GM19240 (cell line): ENCODE results near the gene DIS3L2.

Experiments
- DNase-seq: peaks from one replicate; pipeline ENCODE4 v3.0.0; 2011; ENCODE audit warnings: low spot score; ENCODE audit not compliant: insufficient read length

Gene DIS3L2

DNA sequence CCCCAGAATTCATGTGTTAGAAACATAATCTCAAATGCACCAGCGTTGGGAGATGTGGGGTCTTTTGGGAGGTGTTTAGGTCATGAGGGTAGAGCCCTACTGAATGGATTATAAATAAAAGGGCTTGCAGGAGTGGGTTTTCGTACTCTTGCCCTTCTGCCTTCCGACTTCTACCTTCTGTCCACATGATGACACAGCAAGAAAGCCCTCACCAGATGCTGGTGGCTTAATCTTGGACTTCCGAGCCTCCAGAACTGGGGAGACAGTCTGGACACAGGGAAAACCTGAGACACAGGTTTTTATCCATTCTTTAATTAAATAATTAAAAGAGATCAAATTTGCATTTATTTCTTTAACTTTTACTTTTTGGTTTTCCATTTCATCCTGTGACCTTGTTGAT, 87.8 kb downstream of the DIS3L2 start:
- no peak for DNase-seq

DNA sequence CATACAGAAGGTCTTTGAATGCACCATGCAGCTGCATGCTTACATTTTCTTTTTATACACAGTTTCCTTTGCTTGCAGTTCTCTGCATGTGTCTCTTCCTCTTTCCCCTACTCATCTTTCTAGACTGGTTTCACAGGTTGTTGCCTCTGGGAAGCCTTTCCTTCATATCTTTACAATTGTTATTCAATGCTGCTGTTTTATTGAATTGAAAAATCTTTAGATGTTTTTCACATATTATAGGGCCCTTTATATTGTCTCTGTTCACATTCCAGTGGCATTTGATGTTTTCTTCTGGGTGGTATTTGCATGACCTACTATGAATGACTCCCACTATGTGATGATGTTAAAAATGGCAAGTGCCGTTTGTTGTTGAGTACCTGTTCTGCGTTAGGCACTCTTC, 91.1 kb downstream of the DIS3L2 start:
- DNase-seq, result no peak

DNA sequence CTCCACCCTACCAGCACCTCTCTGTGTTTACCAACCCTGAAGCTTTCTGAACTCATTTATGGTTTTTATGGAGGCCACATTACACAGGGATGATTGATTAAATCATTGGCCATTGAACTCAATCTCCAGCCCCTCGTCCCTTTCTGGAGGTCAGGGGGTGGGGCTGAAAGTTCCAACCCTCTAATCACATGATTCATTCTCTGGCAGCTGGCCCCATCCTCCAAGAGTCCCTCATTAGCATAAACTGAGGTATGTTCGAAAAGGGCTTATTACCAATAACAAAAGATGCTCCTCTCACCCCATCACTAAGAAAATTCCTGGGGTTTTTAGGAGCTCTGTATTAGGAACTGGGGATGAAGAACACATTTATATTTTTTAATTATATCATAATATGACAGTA, 92.3 kb downstream of the DIS3L2 start:
- DNase-seq, result no peak

DNA sequence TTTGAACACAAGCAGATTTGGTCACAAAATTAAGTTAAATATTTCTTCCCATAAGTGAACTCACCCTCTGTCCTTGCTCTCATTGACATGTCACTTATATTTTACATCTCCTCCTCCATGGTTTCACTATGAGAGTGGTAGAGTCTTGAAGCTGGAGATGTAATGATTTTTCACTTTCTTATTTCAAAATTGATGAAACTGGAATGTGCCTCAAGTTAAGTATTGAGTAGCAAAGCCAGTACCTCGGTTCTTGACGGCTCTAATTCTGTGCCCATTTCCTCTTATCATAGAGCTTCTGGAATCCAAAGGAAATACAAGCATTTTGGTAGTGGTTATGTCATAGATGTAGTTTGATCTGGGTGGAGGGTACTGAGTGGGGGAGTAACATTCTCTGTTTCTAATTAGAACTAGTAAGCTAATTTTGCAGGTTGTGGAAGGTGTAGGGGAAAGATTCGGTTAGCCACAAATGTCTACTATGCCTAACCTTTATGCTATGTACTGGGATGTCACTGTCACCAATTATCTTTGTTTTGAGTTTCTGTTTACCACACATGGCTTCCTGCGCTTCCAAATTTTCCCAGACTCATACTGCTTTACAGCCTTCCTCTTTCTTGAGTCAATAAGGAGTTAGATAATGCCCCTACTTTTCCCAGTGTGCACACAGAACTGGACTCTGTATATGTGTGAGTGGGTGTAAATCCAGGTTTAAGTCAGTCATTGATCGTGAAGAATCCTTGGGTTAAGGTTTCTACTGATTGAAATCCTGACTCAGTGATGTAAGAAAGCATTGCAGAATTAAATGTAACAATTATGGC, 96.8 kb downstream of the DIS3L2 start:
- DNase-seq, result no peak

DNA sequence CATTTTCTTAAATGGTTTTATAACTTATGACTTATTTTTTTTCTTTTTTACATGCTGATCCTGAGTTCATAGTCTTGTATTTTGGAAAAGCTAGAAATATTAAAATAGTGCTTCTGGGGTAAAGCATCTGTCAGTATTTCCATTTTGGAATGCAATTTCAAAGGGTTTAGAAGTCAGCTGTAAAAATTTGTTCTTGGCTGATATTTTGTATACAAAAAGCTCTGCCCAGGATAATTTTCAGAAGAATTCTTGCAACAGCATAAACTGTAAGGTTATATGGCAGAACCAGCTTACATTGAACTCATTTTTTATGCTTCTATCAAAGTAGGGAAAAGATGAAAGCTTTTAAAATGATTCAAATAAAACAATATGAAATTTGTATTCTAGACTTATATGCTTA, 97.4 kb downstream of the DIS3L2 start:
- DNase-seq, result no peak

DNA sequence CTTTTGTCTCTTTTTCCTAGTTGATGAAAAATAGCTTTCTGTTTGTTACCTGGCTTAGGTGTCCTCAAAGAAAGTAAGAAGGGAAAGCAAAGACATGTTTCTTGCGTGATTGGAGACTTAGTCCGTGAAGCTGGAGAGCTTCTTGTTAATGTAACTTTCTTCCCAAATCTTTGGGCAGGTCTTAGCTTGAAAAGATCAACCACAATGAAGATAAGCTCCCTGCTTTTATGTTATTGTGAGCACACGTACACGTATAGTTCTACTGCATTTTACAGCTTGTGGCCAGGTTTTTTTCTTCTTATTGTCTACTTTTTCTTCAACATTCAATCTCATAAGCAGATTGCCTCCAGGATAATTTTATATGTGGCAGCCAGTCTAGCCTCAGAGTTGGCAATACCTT, 99.8 kb downstream of the DIS3L2 start:
- no peak for DNase-seq

DNA sequence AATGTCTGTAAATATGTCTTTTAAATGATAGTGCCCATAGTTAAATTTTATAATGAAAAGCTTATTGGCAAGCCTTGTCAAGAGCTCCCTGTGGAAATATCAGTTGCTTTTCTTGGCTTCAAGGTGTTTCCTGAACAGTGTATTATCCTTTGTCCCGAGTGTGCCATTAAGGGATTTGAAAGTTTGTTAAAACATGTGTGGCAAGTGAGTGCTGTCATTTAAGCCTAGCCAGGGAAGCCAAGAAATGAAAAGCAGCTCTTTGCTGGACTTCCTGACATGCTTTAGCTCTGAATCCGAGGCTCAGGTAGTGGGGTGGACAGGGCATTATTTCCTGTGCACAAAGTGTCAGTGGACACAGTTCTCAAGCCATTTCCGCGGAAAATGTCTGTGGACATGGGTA, 111.5 kb downstream of the DIS3L2 start:
- no peak for DNase-seq

DNA sequence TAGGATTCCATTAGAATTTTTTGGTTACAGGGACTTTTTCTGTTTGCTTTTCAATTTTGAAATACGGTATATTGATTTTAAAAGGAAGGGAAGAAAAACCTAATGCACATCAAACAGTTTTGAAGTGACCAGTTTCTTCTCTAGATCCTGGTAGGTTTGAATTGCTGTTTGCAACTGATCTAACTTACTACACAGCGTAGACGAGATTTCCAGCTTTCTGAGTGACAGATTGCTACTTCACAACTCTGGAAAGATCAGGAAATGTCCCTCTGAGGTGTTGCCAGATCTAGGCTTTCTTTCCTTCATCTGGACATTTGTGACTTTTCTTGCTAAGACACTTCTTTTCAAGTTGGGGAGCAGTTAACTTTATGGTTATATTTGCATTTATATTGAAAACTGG, 112.2 kb downstream of the DIS3L2 start:
- no peak for DNase-seq

DNA sequence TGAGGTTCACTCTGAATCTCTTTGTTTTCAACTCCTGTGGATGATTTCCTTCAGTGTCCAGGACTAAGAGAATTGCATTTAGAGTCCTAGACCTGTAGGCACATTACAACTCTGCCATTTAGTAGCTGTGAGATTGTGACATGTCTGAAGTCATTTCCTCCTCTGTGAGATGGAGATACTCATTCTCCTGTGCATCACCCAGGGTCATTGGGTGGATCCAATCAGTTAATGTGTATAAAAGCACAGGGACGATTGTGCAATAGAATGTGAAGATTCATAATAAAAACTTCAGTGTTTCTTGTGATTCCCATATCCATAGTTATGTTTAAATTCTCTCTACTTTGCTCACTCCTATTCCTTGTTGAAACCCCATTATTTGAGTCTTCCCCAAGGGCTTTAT, 113.6 kb downstream of the DIS3L2 start:
- no peak for DNase-seq

DNA sequence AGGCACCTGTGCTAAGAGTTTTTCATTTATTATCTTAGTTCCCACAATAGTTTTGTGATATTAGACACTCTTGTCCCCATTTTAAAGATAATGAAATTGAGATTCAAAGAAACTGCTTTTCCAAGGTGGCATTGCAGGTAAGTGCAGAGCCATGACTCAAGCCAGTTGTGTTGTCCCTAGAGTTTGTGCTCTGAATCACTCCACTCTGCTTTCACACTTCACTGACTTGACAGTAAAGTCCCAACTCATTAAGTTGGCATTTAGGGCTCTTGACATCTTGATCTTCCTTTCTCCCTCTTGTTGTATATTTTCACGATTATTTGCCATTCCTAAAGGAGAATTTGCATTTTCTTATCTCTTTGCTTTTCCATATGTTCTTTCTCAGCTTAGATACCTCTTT, 114.3 kb downstream of the DIS3L2 start:
- DNase-seq, result no peak

DNA sequence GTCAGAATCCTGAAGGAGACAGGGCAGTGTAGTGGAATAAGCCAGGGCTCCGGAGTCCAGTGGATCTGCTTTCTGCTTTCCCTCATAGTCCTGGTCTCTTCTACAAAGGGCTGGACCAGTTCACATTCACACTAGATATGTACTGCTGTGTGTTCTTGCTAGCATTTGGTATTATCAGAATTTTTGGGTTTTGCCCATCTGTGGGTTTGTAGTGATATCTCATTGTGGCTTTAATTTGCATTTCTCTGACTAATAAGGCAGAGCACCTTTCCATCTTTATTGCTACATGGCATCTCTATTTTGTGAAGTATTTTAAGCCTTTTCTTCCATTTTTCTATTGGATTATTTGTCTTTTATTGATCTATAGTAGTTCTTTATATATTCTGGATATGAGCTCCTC, 114.8 kb downstream of the DIS3L2 start:
- no peak for DNase-seq

DNA sequence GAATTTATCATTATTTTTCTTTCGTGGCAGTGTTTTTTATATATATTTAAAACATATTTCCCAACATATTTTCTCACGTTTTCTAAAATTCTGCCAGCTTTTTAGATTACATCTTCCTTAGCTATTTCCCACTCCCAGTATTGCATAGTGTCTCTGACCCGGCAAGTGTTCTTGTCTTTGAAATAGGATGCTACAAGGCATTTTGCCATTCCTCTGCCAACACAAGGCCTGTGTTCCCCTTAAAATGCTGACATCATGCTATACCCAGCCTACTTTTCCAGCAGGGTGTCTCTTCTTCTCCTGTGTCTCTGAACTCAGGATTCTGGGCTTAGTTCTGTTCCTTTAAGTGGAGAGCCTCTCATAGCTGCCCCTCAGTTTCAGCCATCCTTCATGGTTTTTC, 115.2 kb downstream of the DIS3L2 start:
- no peak for DNase-seq

DNA sequence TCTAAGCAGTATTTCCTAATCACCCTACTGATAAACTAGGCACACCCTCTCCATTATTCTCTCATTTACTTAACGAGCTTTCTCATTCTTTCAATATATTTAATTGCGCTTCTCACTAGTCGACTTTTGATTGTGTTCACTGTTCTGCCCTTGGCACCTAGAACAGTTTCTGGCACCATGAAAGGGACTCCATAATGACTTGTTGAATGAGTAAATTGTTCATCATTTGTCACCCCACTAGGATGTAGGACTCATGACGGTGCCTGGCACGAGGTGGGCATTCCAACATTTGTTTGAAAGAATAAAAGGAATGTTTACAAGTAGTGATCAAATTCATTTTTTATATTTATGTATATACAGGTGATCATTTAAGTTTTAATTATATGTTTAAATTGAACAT, 123.7 kb downstream of the DIS3L2 start:
- no peak for DNase-seq

DNA sequence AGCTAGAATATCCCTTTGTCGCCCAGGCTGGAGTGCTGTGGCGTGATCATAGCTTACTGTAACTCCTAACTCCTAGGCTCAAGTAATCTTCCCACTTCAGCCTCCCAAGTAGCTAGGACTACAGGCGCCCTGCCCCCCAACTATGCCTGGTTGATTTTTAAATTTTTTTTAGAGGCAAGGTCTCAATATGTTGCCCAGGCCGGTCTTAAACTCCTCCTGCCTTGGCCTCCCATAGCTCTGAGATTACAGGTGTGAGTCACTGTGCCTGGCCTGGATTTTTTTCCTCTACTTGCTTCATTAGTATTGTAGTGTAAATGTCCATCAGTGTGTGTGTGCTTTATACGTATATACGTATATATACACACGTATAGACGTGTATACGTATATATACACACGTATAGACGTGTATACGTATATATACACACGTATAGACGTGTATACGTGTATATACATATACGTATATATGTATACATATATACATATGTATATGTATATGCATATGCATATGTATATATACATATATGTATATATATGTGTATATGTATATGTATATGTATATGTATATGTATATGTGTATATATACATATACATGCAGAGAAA, 124.4 kb downstream of the DIS3L2 start:
- no peak for DNase-seq

DNA sequence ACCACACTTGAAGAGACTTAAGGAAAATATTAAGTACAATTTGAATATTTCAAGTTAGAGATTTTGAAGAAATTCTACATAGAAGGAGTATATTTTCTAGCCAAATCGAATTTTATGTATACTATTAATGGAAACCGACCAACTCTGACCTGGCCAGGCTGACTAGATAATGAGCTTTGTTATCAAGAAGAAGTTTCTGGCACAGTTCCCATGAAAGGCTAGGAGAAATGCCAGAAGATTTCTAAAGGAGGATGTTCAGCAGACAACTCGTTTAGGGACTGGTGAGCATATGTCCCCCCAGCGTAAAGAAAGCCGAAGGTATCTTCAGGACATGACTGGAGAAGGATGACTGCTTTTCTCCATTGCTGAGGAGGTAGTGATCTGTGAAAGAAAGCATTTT, 127.3 kb downstream of the DIS3L2 start:
- no peak for DNase-seq

DNA sequence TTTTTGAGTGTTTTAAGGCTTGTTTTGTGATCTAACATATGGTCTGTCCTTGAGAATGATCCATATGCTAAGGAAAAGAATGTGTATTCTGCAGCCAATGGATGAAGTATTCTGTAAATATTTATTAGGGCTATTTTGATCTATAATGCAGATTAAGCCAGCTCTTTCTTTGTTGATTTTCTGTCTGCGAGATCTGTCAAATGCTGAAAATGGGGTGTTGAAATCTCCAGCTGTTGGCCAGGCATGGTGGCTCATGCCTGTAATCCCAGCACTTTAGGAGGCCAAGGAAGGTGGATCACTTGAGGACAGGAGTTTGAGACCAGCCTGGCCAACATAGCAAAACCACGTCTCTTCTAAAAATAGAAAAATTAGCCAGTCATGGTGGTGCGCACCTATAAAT, 132.7 kb downstream of the DIS3L2 start:
- no peak for DNase-seq

DNA sequence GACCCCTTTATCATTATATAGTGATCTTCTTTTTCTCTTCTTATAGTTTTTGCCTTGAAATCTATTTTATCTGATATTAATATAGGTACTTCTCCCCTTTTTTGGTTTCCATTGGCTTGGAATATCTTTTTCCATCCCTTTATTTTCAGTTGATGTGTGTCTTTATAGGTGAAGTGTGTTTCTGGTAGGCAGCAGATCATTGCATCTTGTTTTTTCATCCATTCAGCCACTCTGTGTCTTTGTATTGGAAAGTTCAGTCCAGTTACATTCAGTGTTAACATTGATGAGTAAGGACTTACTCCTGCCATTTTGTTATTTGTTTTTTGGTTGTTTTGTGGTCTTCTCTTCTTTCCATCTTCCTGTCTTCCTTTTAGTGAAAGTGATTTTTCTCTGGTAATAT, 133.4 kb downstream of the DIS3L2 start:
- DNase-seq, result no peak

DNA sequence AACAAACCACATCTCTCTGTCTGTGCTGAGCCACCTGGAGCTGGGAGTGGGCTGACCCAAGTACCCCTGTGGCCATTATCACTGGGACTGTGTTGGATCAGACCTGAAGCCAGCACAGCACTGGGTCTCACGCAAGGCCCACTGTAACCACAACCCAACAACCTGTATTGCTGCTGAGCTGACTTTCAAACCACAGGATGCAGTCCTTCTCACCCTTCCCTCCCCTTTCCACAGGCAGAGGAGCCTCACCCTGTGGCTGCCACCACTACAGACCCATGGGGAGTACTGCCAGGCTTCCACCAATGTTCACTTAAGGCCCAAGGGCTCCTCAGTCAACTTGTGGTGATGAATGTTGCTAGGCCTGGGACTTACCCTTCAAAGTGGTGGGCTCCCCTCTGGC, 135.7 kb downstream of the DIS3L2 start:
- DNase-seq, result no peak

DNA sequence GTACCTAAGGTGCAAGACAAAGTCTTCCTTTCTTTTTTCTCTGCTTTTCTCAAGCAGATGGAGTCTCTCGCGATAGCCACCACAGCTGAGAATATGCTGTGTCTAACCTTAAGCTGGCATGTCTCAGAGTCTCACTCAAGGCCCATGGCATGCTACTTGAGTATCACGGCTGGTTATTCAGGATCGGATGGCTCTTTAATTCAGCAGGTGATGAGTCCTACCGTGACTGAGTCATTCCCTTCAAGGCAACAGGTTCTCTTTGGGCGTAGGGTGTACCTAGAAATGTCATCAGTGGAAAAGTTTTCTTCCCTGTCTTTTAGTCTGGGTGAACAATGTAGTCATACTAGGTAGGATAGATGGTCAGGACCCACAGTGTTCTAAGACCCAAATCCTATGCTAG, 136.2 kb downstream of the DIS3L2 start:
- DNase-seq, result no peak

DNA sequence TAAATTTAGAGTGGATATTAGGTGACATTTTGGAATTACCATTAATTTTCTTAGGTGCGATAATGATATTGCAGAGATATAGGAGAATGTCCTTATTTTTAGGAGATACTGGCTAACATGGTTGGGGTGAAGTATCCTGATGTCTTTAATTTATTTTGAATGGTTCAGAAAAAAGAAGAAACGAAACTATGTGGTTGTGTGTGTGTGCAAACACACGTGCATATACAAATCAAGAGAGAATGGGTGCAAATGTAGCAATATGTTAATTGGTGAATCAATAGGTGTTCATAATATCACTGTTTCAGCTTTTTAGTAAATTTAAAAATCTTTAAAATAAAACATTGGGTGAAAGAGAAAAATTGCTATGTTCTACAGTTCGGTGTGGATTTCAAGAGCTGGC, 140.9 kb downstream of the DIS3L2 start:
- no peak for DNase-seq

DNA sequence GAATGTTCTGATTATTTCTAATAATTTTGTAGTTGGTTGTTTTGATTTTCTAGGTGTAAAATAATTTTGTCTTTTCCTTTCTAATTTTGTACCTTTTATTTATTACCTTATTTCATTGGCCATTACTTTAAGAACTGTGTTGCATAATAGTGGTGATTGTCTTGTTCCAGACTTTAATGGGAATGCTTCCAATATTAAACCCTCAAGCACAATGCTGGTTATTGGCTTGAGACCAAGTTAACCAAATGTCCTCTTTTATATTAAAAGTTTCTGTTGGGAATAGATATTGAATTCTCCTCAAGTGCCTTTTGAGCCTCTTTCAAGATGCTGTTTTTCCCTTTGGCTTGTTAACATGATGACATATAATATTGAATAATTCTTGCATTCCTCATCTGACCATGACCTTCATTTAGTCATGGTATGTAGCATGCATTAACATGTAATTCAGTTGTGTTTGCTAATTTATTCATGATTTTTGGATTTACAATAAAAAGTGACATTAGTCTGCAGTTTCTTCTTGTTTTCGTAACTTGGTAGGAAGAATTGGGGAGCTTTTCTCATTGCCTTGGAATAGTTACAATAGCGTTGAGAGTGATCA, 141.7 kb downstream of the DIS3L2 start:
- no peak for DNase-seq

DNA sequence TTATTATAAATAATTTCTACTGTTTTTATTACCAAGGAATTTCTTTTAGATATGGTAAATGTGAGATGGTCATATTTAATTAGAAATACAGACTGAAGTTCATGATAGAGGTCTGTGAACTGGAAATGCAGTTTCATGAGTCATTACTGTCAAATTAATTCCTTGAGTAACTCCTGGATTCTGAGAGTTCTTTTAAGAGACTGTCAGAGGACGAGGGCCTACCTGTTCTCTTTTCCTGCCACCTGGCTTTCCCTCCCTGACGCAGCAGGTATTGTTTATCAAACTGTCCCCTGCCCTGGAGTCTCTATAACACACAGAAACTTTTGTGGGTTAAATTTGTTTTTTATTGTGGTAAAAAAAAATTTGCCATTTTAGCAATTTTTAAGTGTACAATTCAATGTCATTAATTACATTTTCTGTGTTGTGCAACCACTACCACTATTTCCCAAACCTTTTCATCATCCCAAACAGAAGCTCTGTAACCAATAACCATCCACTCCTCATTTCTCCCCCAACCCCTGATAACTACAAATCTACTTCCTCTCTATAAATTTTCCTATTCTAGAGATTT, 142.6 kb downstream of the DIS3L2 start:
- no peak for DNase-seq

DNA sequence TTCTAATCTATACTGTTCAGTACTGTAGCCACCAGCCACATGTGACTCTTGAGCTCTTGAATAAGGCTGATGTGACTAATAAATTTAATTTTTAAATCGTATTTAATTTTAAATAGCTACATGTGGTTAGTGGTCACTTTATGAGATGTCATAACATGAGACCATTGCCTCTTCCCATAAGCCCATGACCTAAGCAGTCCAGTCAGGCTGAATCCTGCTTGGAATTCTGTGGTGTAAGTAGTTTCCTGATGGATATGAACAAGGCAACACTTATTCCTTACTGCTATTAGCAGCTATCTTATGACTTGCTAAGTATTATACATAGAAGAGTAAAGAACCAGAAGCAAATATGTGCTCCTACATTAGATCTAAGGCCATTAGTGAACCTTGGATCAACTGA, 150.0 kb downstream of the DIS3L2 start:
- no peak for DNase-seq
